Mesendoderm (in vitro differentiated cells): ENCODE measurements around the gene SPDYE9. TPM values are rescaled to one million over a fixed set of nuclear protein-coding genes. Genes with fewer than 3 reads are reported as not detected.
"Not testable (repeated sequence)": the region's sequence is repeated elsewhere in the genome, so short reads cannot be mapped to it uniquely, and the experiment has no call there.

Experiments used
- DNase-seq: peaks from one replicate; pipeline ENCODE4 v3.0.0; 2013
- H2AK5ac ChIP-seq: 2 replicates; pipeline ENCODE4 v1.6.1; 2013; ENCODE audit warnings: low read length, inconsistent platforms
- H2BK120ac ChIP-seq: 2 replicates; pipeline ENCODE4 v1.6.1; 2013; ENCODE audit warnings: low read depth, mild to moderate bottlenecking, low read length, moderate library complexity, mixed read lengths
- H2BK15ac ChIP-seq: replicated peaks from 2 replicates; pipeline ENCODE4 v1.6.1; 2013; ENCODE audit warnings: low read depth, mild to moderate bottlenecking, moderate library complexity
- H2BK5ac ChIP-seq: 2 replicates; pipeline ENCODE4 v1.6.1; 2013; ENCODE audit warnings: low read length, inconsistent platforms
- H3K18ac ChIP-seq: 2 replicates; pipeline ENCODE4 v1.6.1; 2013; ENCODE audit warnings: mild to moderate bottlenecking, low read length, mixed read lengths
- H3K23ac ChIP-seq: one replicate; pipeline ENCODE4 v1.6.1; 2013; ENCODE audit warnings: low read length
- H3K27ac ChIP-seq: 2 replicates; pipeline ENCODE4 v1.5.1; 2013; ENCODE audit warnings: low read depth, mild to moderate bottlenecking, inconsistent platforms, low read length, moderate library complexity
- H3K27me3 ChIP-seq: 2 replicates; pipeline ENCODE4 v1.6.1; 2013; ENCODE audit warnings: low read length, control low read depth, mild to moderate bottlenecking, inconsistent platforms; ENCODE audit not compliant: insufficient read depth, poor library complexity
- H3K36me3 ChIP-seq: 2 replicates; pipeline ENCODE4 v1.6.1; 2013; ENCODE audit warnings: low read length, inconsistent platforms; ENCODE audit not compliant: control insufficient read depth, insufficient read depth
- H3K4ac ChIP-seq: one replicate; pipeline ENCODE4 v1.6.1; 2013; ENCODE audit warnings: low read depth, mild to moderate bottlenecking, low read length, moderate library complexity
- H3K4me1 ChIP-seq: 2 replicates; pipeline ENCODE4 v1.6.1; 2013; ENCODE audit warnings: low read depth, low read length, inconsistent platforms; ENCODE audit not compliant: control insufficient read depth
- H3K4me2 ChIP-seq: 2 replicates; pipeline ENCODE4 v1.6.1; 2013; ENCODE audit warnings: low read length
- H3K4me3 ChIP-seq: 2 replicates; pipeline ENCODE4 v1.5.1; 2013; ENCODE audit warnings: mild to moderate bottlenecking, low read length
- H3K56ac ChIP-seq: one replicate; pipeline ENCODE4 v1.6.1; 2013; ENCODE audit warnings: low read length
- H3K79me1 ChIP-seq: 2 replicates; pipeline ENCODE4 v1.6.1; 2013; ENCODE audit warnings: low read length, inconsistent platforms
- H3K79me2 ChIP-seq: 2 replicates; pipeline ENCODE4 v1.6.1; 2013; ENCODE audit warnings: mild to moderate bottlenecking, low read length; ENCODE audit not compliant: control insufficient read depth, insufficient read depth
- H3K9ac ChIP-seq: 2 replicates; pipeline ENCODE4 v1.6.1; 2013; ENCODE audit warnings: low read length, inconsistent platforms
- H4K5ac ChIP-seq: one replicate; pipeline ENCODE4 v1.6.1; 2013; ENCODE audit warnings: low read length
- H4K8ac ChIP-seq: one replicate; pipeline ENCODE4 v1.6.1; 2013; ENCODE audit warnings: low read depth, mild to moderate bottlenecking, control low read depth, low read length, moderate library complexity
- WGBS: extraction: QIAGEN DNeasy Blood & Tissue Kit; methylation state at CpG from one replicate; pipeline ENCODE4 v1.1.7; 2013; ENCODE audit warnings: low lambda C conversion rate, missing lambda C conversion rate; ENCODE audit not compliant: insufficient coverage; ENCODE audit errors: extremely low coverage; 5-methylcytosine and 5-hydroxymethylcytosine counted together
- polyA plus RNA-seq, 2 experiments: library from polyadenylated mRNA; stranded (reverse); fragments of 200-250 nt; gene quantifications; one replicate each; pipeline ENCODE4 v1.2.3, GENCODE V29; 2013

The SPDYE9 gene
- not detected for polyA plus RNA-seq (2013, experiment 1 of 2)
- not detected for polyA plus RNA-seq (2013, experiment 2 of 2)

- not testable (repeated sequence) for H2BK120ac ChIP-seq, H3K56ac ChIP-seq, H4K5ac ChIP-seq, H3K18ac ChIP-seq, H3K9ac ChIP-seq, H2BK5ac ChIP-seq, H3K27ac ChIP-seq, H3K23ac ChIP-seq, H3K79me1 ChIP-seq, H3K4ac ChIP-seq, DNase-seq, H3K27me3 ChIP-seq, H3K79me2 ChIP-seq, H2BK15ac ChIP-seq, H3K4me2 ChIP-seq, H4K8ac ChIP-seq, H2AK5ac ChIP-seq, H3K4me3 ChIP-seq, H3K36me3 ChIP-seq, H3K4me1 ChIP-seq
- no CpG with 5 or more reads among the region's 8 CpGs for WGBS
These were observed at the start of gene SPDYE9 for GRCh38 chr7:73085938-73086337. Gene SPDYE9, minus strand, starts transcription at chr7:73086038. Its CDS starts 1,800 bp downstream, at chr7:73084238.

GRCh38 chr7:73134866-73135265, 49.0 kb upstream of the SPDYE9 start:
- H3K56ac ChIP-seq, H3K36me3 ChIP-seq, H4K5ac ChIP-seq, H3K27ac ChIP-seq, H4K8ac ChIP-seq, H3K27me3 ChIP-seq, H2BK5ac ChIP-seq, H3K23ac ChIP-seq, DNase-seq, H3K9ac ChIP-seq, H3K79me1 ChIP-seq, H3K4me3 ChIP-seq, H3K4me1 ChIP-seq, H3K18ac ChIP-seq, H3K4me2 ChIP-seq, H2BK120ac ChIP-seq, H2AK5ac ChIP-seq, H2BK15ac ChIP-seq, H3K4ac ChIP-seq, H3K79me2 ChIP-seq: not testable (repeated sequence)
- whole genome bisulfite sequencing: no CpG with 5 or more reads among the region's 2 CpGs

GRCh38 chr7:73132651-73133217, 46.9 kb upstream of the SPDYE9 start:
- not testable (repeated sequence) for H2BK15ac ChIP-seq, H3K4me2 ChIP-seq, H3K18ac ChIP-seq, H2AK5ac ChIP-seq, H3K36me3 ChIP-seq, H3K27ac ChIP-seq, H4K5ac ChIP-seq, H3K79me1 ChIP-seq, H4K8ac ChIP-seq, H3K27me3 ChIP-seq, H3K79me2 ChIP-seq, H3K23ac ChIP-seq, H3K4ac ChIP-seq, H3K4me3 ChIP-seq, H2BK120ac ChIP-seq, H3K9ac ChIP-seq, DNase-seq, H3K56ac ChIP-seq, H2BK5ac ChIP-seq, H3K4me1 ChIP-seq
- no CpG with 5 or more reads among the region's 7 CpGs for WGBS

- WGBS: no CpG with 5 or more reads among the region's 2 CpGs
- H3K79me1 ChIP-seq, H3K56ac ChIP-seq: not testable (repeated sequence)
These were observed 44.8 kb upstream of the SPDYE9 start for GRCh38 chr7:73130612-73131011.

GRCh38 chr7:73124126-73124525, 38.3 kb upstream of the SPDYE9 start:
- not testable (repeated sequence) for DNase-seq, H3K27ac ChIP-seq
- no CpG with 5 or more reads among the region's 1 CpG for WGBS

More at GRCh38 chr7:73130612-73131011, 44.8 kb upstream of the SPDYE9 start:
- H2AK5ac ChIP-seq, H3K27ac ChIP-seq, H2BK15ac ChIP-seq, H3K4me3 ChIP-seq, H3K9ac ChIP-seq, H3K36me3 ChIP-seq, H3K27me3 ChIP-seq, DNase-seq, H4K5ac ChIP-seq, H2BK120ac ChIP-seq, H3K79me2 ChIP-seq, H2BK5ac ChIP-seq, H3K4ac ChIP-seq, H3K23ac ChIP-seq, H3K18ac ChIP-seq, H3K4me2 ChIP-seq, H4K8ac ChIP-seq, H3K4me1 ChIP-seq: not testable (repeated sequence)

More at GRCh38 chr7:73124126-73124525, 38.3 kb upstream of the SPDYE9 start:
- not testable (repeated sequence) for H3K4me1 ChIP-seq, H3K79me2 ChIP-seq, H4K5ac ChIP-seq, H3K18ac ChIP-seq, H3K9ac ChIP-seq, H2BK5ac ChIP-seq, H2BK15ac ChIP-seq, H3K23ac ChIP-seq, H3K27me3 ChIP-seq, H3K36me3 ChIP-seq, H3K4me2 ChIP-seq, H2AK5ac ChIP-seq, H3K79me1 ChIP-seq, H3K4me3 ChIP-seq, H3K56ac ChIP-seq, H2BK120ac ChIP-seq, H3K4ac ChIP-seq, H4K8ac ChIP-seq
